CMK (cell line): ENCODE data around the gene RBFOX1.

Experiments
- DNase-seq: peaks from one replicate; pipeline ENCODE4 v3.0.0-alpha.2; 2010; ENCODE audit warnings: low read depth

RBFOX1 gene

GRCh38 chr16:7334801-7335560, 2.3 kb downstream of the RBFOX1 start:
- no peak for DNase-seq

DNA sequence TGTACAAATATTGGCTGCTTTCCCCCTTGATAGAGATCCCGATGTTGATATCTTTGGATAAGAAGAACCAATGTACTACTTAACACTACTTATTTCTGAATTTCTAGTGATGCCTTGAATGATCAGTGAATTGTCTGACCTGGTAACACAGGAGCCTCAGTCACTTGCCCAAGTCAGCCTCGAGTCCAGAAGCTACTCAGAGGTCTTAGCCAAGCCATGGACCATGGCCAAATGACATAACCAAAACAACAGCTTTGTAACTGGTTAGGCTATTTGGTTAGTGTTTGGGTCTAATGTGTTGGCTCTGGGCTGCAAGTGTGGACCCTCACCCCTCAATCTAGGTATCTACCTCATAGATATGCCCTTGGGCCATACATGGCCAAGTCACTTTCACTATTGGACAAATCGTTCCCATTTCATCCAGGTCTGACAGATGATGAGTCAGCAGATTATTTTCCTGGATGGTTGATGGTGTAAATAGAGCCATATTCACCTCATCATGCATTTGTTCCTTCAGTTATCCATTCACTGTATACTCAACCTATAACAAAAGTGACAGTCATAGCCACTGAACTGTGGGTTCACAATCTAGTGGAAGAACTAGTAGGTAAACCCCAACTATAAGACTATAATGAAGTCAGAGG, 3.5 kb downstream of the RBFOX1 start:
- no peak for DNase-seq

DNA sequence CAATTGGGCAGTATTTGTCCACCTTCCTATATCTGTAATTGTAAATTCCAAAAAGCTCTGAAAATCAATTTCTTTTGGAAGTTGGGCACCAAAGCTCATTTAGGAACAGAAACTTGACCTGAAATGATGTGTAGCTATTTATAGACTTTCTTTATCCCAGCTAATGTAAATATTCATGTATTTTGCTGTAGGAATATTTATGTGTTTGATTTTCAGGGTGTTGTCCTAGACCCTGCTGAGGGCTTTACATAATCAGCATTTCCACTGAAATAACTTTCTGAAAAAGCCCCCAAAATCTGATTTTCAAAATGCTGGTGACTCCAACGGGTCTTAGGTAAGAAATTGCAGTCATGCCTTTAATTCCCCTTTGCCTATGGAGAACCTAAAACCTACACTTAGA, 4.1 kb downstream of the RBFOX1 start:
- no peak for DNase-seq

DNA sequence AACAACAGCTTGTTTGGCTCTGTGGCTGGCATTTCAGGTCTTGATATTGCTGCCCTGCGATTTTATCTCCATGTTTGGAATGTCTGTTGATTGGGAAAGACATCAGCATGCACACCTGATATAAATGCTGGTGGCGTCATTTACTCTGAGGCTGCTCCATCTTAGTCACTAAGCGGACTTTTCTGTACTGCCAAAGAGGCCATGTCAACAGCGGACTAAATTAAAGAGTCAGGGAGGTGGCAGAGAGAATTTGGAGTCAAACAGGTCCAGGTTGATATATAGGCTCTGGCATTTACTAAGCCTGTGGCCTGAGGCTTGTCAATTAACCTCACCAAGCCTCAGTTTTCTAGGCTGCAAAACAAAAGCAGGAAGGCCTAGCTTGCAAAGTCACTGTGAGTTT, 6.2 kb downstream of the RBFOX1 start:
- no peak for DNase-seq

DNA sequence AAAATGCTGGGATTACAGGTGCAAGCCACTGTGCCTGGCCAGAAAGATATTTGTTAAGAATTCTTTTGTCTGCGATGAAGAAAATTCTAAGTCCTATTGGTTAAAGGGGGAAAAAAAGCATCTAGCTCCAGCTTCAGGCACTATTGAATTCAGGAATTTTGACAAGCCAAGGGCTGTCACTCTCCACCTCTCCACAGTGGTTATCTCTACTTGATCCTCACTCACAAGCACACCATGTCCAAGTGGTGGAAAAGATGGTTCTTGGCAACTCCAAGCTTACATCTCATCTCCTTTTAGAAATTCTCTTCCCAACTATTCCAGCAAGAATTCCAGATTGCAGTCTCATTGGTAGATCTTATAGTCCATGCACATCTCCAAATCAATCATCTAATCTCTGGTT, 7.1 kb downstream of the RBFOX1 start:
- no peak for DNase-seq

- DNase-seq, result no peak
Observed at GRCh38 chr16:7340938-7341337, 8.3 kb downstream of the RBFOX1 start.

GRCh38 chr16:7342598-7342997, 10.0 kb downstream of the RBFOX1 start:
- DNase-seq, result no peak

GRCh38 chr16:7343243-7343642, 10.6 kb downstream of the RBFOX1 start:
- no peak for DNase-seq

DNA sequence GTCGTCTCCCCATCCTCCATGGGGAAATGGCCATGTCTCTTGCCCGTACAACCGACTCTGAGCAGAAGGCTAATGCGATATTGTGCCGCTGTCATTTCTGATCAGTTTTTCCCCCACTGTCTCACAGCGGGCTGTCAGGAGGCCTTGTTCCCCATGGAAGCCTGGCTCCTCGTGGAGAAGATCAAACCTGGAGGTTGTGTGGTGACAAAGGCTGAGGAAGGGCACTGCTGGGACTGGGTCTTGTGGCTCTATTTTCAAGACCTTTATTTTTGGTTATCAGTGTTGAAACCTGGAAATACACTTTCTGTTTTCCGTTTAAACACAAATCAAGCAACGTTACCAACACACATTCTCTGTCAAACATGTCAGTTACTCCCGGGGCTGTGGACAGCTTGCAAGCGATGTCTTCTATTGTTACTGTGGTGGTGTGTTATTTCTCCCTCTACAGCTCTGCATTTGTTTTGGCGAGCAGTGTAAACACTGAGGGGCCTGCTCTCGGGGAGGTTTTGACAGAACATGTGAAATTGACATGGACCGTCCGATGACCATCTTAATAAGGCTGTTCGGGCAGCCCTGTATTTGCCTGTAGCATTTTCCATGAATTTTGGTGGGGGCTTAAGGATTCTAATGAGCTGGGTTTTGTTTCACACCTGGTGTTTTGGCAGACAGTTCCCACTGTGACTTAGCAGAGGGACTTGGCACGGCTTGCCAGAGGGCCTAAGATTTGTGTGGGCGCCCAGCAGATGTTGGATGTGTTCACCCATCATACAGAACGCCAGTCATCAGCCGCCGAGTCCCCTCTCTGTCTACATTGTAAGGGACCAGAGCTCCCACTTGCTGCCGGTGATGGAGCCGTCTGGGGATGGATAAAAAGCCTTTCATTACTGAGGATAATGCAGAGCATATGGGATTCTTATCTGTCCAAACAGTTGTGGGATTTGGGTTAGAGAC, 12.5 kb downstream of the RBFOX1 start:
- DNase-seq, result no peak

- no peak for DNase-seq
Observed at GRCh38 chr16:7350806-7351205, 18.2 kb downstream of the RBFOX1 start.

- no peak for DNase-seq
Observed at GRCh38 chr16:7351610-7352510, 19.2 kb downstream of the RBFOX1 start.

- DNase-seq, result no peak
Observed at GRCh38 chr16:7355758-7356157, 23.1 kb downstream of the RBFOX1 start.

- no peak for DNase-seq
Observed at GRCh38 chr16:7361416-7362129, 28.9 kb downstream of the RBFOX1 start.

- no peak for DNase-seq
Observed at GRCh38 chr16:7362231-7362630, 29.6 kb downstream of the RBFOX1 start.

DNA sequence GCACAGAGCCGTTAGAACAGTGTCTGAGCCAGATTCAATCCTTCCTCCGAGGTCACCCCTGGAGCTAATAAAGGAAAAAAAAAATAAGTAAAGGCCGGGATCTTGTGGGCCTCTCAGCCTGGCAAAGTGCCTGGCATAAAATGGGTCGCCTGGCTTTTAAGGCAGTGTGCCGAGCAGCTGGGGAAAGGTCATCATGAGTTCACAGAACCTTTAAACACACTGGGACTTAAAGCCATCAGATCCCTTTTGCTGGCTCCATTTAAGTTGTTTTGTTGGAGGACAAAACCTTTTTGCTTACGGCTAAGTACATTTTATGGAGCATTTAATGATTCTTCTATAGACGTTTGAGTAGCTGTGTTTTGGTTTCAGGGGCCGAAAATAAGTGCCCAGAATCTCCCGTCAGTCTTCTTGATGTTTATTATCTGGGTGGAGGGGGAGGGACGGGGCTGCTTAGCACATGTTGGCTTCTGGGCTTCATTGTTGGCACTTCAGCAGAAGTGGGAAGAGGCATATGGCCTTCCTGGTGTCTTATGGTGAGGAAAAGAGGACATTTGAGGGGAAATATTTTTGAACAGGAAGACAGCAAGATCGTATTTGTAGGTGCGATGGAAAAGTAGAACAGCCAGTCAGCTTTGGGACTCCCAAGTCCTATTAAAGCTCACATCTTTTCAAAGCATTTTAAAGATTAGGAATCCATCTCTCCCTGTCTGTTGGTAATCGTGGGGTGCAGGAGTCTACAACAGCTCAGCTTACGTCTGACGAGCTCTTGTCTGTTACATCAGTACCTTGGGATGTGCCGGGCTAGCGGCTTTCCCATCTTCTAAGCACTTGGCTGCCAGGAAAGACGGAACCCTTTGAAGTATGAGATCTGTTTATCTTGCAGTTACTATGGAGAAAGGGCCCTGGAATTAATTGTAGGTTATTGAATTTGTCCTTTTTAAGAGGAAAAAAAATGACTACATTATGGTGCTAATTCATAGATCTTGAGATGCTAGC, 31.1 kb downstream of the RBFOX1 start:
- DNase-seq, result no peak

GRCh38 chr16:7366041-7366440, 33.4 kb downstream of the RBFOX1 start:
- no peak for DNase-seq

GRCh38 chr16:7366993-7367880, 34.6 kb downstream of the RBFOX1 start:
- no peak for DNase-seq

GRCh38 chr16:7369204-7369603, 36.6 kb downstream of the RBFOX1 start:
- DNase-seq, result no peak

DNA sequence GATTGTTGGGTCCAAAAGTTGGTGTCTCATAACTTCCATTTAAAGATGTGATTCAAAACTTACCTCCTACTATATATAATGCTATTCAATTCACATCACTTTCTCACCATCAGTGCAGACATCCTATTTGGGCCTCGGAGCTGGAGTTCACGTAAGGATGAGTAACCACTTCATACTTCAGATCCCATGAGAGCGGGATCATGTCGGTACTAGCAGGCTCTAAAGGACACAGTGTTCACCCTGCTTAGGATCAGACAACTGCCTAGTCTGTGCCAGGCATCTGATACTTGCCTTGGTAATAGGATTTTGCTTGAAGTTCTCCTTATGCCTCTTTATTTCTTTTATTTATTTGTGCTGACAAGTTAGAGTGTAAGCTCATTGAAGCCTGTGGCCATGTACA, 39.5 kb downstream of the RBFOX1 start:
- no peak for DNase-seq
